Thoracic aorta (tissue), 2 donors: ENCODE measurements around the gene CAPN11. TPM values are rescaled to one million over a fixed set of nuclear protein-coding genes. Genes with fewer than 3 reads are reported as not detected.

Experiments used
- ATAC-seq: fragments of 150-250 bp; one replicate; pipeline ENCODE4 v1.8.0; 2017; ENCODE audit warnings: low read depth; ENCODE audit not compliant: insufficient number of reproducible peaks, low FRiP score
- DNase-seq: peaks from one replicate; pipeline ENCODE4 v3.0.0-alpha.2; 2020; ENCODE audit warnings: low spot score
- H3K27ac ChIP-seq, 2 donors: fragments of 200-600 bp; sonication (generic); 1 replicate in 1 of 2; 2 replicates in 1 of 2; pipeline ENCODE4 v1.5.1; 2016; ENCODE audit warnings: mild to moderate bottlenecking in 2 of 2, moderate library complexity in 2 of 2
- H3K27me3 ChIP-seq: fragments of 200-600 bp; sonication (generic); replicated peaks from 2 replicates; pipeline ENCODE4 v1.6.0; 2016; ENCODE audit warnings: mild to moderate bottlenecking; ENCODE audit not compliant: insufficient read depth
- H3K36me3 ChIP-seq: fragments of 200-600 bp; sonication (generic); one replicate; pipeline ENCODE4 v1.5.1; 2016
- H3K4me1 ChIP-seq, 2 donors: fragments of 200-600 bp; sonication (generic); 1 replicate in 1 of 2; 2 replicates in 1 of 2; pipeline versions ENCODE4 v1.5.1 to v1.6.0; 2016; ENCODE audit warnings: low read depth in 2 of 2, mild to moderate bottlenecking in 1 of 2; ENCODE audit not compliant: control insufficient read depth in 1 of 2
- H3K4me3 ChIP-seq: fragments of 200-600 bp; sonication (generic); 2 replicates; pipeline ENCODE4 v1.5.1; 2016; ENCODE audit warnings: mild to moderate bottlenecking
- H3K9me3 ChIP-seq: fragments of 200-600 bp; sonication (generic); 2 replicates; pipeline ENCODE4 v1.5.1; 2016
- CTCF ChIP-seq: fragments of 200-600 bp; sonication (generic); IDR thresholded peaks from one replicate; pipeline ENCODE4 v1.5.1; 2019; ENCODE audit warnings: antibody characterized with exemption
- total RNA-seq, 2 donors: library from RNA; depleted of rRNA; stranded (reverse); fragments of >200 nt; gene quantifications; one replicate each; pipeline versions ENCODE4 v1.1.0 to v1.2.3, GENCODE V29; 2016

CAPN11 gene
- total RNA-seq, 2 donors from 2014 or later: not detected

GRCh38 chr6:44224029-44224964 lies 65.7 kb downstream of the CAPN11 start:
- Histone ChIP-seq H3K9me3 (no peaks in the 10 kb centered on the region), H3K4me1 (peaks cover 63 to 75% of the 10 kb centered on the region in 2 donors), H3K27me3 (no peaks in the 10 kb centered on the region), H3K27ac (peak overlapping the region; percentile 37 to 98), H3K4me3 (peak overlapping the region; percentile 81), H3K36me3 (peaks cover 5% of the 10 kb centered on the region)
- TF ChIP-seq CTCF: no peak
- ATAC-seq (no peak), DNase-seq (no peak)

GRCh38 chr6:44224965-44225305 lies 66.3 kb downstream of the CAPN11 start:
- H3K27ac ChIP-seq: peak overlapping the region; percentile 13 to 98
- no peaks in the 10 kb centered on the region for H3K9me3 ChIP-seq
- ATAC-seq (no peak), DNase-seq (no peak)
- TF ChIP-seq CTCF: no peak
- H3K4me3 ChIP-seq: no peak overlapping the region
- H3K4me1 ChIP-seq: peaks cover 62 to 74% of the 10 kb centered on the region in 2 donors
- H3K27me3 ChIP-seq: no peaks in the 10 kb centered on the region
- peaks cover 11% of the 10 kb centered on the region for H3K36me3 ChIP-seq

GRCh38 chr6:44225579-44226325 lies 67.1 kb downstream of the CAPN11 start:
- Histone ChIP-seq H3K4me1 (peaks cover 54 to 66% of the 10 kb centered on the region in 2 donors), H3K27ac (peak overlapping the region; percentile 60 to 72), H3K36me3 (peaks cover 19% of the 10 kb centered on the region), H3K27me3 (no peaks in the 10 kb centered on the region), H3K9me3 (no peaks in the 10 kb centered on the region), H3K4me3 (peak overlapping the region; percentile 52)
- no peak for TF ChIP-seq CTCF
- DNase-seq: no peak
- ATAC-seq: no peak

GRCh38 chr6:44226368-44227147 lies 67.9 kb downstream of the CAPN11 start:
- Histone ChIP-seq H3K27ac (peak overlapping the region; percentile 60 to 72), H3K4me1 (peaks cover 47 to 60% of the 10 kb centered on the region in 2 donors), H3K36me3 (peaks cover 27% of the 10 kb centered on the region), H3K27me3 (no peaks in the 10 kb centered on the region), H3K9me3 (no peaks in the 10 kb centered on the region), H3K4me3 (peak overlapping the region; percentile 52)
- ATAC-seq: no peak
- no peak for TF ChIP-seq CTCF
- no peak for DNase-seq
